OCI-LY1 (cell line): ENCODE results near the gene LAPTM5.

Source experiments
- H2AFZ ChIP-seq: fragments of 200-600 bp; sonication (generic), shearing (Covaris generic); 2 replicates; pipeline ENCODE4 v1.6.0; 2014; ENCODE audit warnings: antibody characterized with exemption, mild to moderate bottlenecking, low read length
- H3F3A ChIP-seq: fragments of 200-600 bp; sonication (generic), shearing (Covaris generic); 2 replicates; pipeline ENCODE4 v1.6.0; 2014; ENCODE audit warnings: mild to moderate bottlenecking, antibody characterized with exemption, low read length, moderate library complexity; ENCODE audit not compliant: insufficient read depth
- H3K27ac ChIP-seq: fragments of 200-600 bp; sonication (generic); 2 replicates; pipeline ENCODE4 v1.5.1; 2014; ENCODE audit warnings: low read length, mixed run types, mild to moderate bottlenecking, low read depth; ENCODE audit not compliant: poor library complexity, severe bottlenecking
- H3K27me3 ChIP-seq: fragments of 200-600 bp; sonication (generic); 2 replicates; pipeline ENCODE4 v1.6.0; 2014; ENCODE audit warnings: antibody characterized with exemption, mild to moderate bottlenecking, low read length, moderate library complexity; ENCODE audit not compliant: insufficient read depth
- H3K36me3 ChIP-seq: fragments of 200-600 bp; sonication (generic); 2 replicates; pipeline ENCODE4 v1.6.1; 2014; ENCODE audit warnings: mild to moderate bottlenecking, antibody characterized with exemption, low read length, moderate library complexity, mixed read lengths; ENCODE audit not compliant: insufficient read depth
- H3K4me1 ChIP-seq: fragments of 200-600 bp; sonication (generic); 2 replicates; pipeline ENCODE4 v1.5.1; 2014; ENCODE audit warnings: mild to moderate bottlenecking, low read length, moderate library complexity; ENCODE audit not compliant: insufficient read depth, severe bottlenecking
- H3K4me2 ChIP-seq: fragments of 200-600 bp; sonication (generic), shearing (Covaris generic); 2 replicates; pipeline ENCODE4 v1.6.1; 2014; ENCODE audit warnings: low read length
- H3K4me3 ChIP-seq: fragments of 200-600 bp; sonication (generic); 2 replicates; pipeline ENCODE4 v1.5.1; 2014; ENCODE audit warnings: low read length, low read depth, mild to moderate bottlenecking, mixed read lengths; ENCODE audit not compliant: poor library complexity, severe bottlenecking
- H3K79me2 ChIP-seq: fragments of 200-600 bp; shearing (Covaris generic); 2 replicates; pipeline ENCODE4 v1.6.1; 2016; ENCODE audit warnings: mixed run types, low read length, mixed read lengths; ENCODE audit not compliant: insufficient read depth
- H3K9ac ChIP-seq: fragments of 200-600 bp; sonication (generic), shearing (Covaris generic); 2 replicates; pipeline ENCODE4 v1.6.1; 2014; ENCODE audit warnings: mild to moderate bottlenecking, low read length, mixed read lengths
- H3K9me2 ChIP-seq: fragments of 200-600 bp; sonication (generic), shearing (Covaris generic); 2 replicates; pipeline ENCODE4 v1.6.1; 2014; ENCODE audit warnings: low read depth, mild to moderate bottlenecking, low read length, mixed read lengths
- H3K9me3 ChIP-seq: fragments of 200-600 bp; shearing (Covaris generic); 2 replicates; pipeline ENCODE4 v1.6.1; 2014; ENCODE audit warnings: low read length, mixed read lengths
- H4K20me1 ChIP-seq: fragments of 200-600 bp; sonication (generic), shearing (Covaris generic); 2 replicates; pipeline ENCODE4 v1.6.0; 2016; ENCODE audit warnings: mild to moderate bottlenecking, low read length; ENCODE audit not compliant: insufficient read depth
- EZH2 ChIP-seq: fragments of 200-600 bp; sonication (generic), shearing (Covaris generic); IDR thresholded peaks from 2 replicates; pipeline ENCODE4 v1.8.0; 2017; ENCODE audit warnings: borderline replicate concordance, mixed run types, mild to moderate bottlenecking, antibody characterized with exemption, low read length, moderate library complexity, mixed read lengths
- TF ChIP-seq, protein P1 (sequence below): fragments of 200-600 bp; sonication (generic), shearing (Covaris generic); IDR thresholded peaks from 2 replicates; pipeline ENCODE4 v1.5.1; 2017; ENCODE audit warnings: mild to moderate bottlenecking, antibody characterized with exemption, low read length, moderate library complexity, mixed read lengths

Gene LAPTM5

GRCh38 chr1:30740251-30741238, 17.0 kb downstream of the LAPTM5 start:
- Histone ChIP-seq H3K79me2 (no peaks in the 10 kb centered on the region), H2AFZ (no peak overlapping the region), H3K36me3 (peaks cover 39% of the 10 kb centered on the region), H3K4me2 (no peak overlapping the region), H3K27me3 (no peaks in the 10 kb centered on the region), H3K9ac (no peak overlapping the region), H3K4me1 (peaks cover 16% of the 10 kb centered on the region), H3K27ac (no peak overlapping the region), H3K4me3 (no peak overlapping the region), H3F3A (no peaks in the 10 kb centered on the region), H3K9me3 (no peaks in the 10 kb centered on the region), H4K20me1 (no peaks in the 10 kb centered on the region), H3K9me2 (no peaks in the 10 kb centered on the region)
- no peak for TF ChIP-seq EZH2
- TF ChIP-seq, protein P1, sequence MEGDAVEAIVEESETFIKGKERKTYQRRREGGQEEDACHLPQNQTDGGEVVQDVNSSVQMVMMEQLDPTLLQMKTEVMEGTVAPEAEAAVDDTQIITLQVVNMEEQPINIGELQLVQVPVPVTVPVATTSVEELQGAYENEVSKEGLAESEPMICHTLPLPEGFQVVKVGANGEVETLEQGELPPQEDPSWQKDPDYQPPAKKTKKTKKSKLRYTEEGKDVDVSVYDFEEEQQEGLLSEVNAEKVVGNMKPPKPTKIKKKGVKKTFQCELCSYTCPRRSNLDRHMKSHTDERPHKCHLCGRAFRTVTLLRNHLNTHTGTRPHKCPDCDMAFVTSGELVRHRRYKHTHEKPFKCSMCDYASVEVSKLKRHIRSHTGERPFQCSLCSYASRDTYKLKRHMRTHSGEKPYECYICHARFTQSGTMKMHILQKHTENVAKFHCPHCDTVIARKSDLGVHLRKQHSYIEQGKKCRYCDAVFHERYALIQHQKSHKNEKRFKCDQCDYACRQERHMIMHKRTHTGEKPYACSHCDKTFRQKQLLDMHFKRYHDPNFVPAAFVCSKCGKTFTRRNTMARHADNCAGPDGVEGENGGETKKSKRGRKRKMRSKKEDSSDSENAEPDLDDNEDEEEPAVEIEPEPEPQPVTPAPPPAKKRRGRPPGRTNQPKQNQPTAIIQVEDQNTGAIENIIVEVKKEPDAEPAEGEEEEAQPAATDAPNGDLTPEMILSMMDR: no peak

- no peak overlapping the region for H3K4me3 ChIP-seq
- peaks cover 12% of the 10 kb centered on the region for H3K4me1 ChIP-seq
- peaks cover 44% of the 10 kb centered on the region for H3K36me3 ChIP-seq
- H3F3A ChIP-seq: no peaks in the 10 kb centered on the region
- H3K9ac ChIP-seq: no peak overlapping the region
- H3K9me2 ChIP-seq: no peaks in the 10 kb centered on the region
- no peaks in the 10 kb centered on the region for H4K20me1 ChIP-seq
- no peak overlapping the region for H2AFZ ChIP-seq
- H3K4me2 ChIP-seq: no peak overlapping the region
- TF ChIP-seq, protein P1: no peak
- TF ChIP-seq EZH2: no peak
- H3K27me3 ChIP-seq: no peaks in the 10 kb centered on the region
- H3K79me2 ChIP-seq: no peaks in the 10 kb centered on the region
- no peak overlapping the region for H3K27ac ChIP-seq
- no peaks in the 10 kb centered on the region for H3K9me3 ChIP-seq
These were observed 18.0 kb downstream of the LAPTM5 start for GRCh38 chr1:30739601-30740000.

DNA sequence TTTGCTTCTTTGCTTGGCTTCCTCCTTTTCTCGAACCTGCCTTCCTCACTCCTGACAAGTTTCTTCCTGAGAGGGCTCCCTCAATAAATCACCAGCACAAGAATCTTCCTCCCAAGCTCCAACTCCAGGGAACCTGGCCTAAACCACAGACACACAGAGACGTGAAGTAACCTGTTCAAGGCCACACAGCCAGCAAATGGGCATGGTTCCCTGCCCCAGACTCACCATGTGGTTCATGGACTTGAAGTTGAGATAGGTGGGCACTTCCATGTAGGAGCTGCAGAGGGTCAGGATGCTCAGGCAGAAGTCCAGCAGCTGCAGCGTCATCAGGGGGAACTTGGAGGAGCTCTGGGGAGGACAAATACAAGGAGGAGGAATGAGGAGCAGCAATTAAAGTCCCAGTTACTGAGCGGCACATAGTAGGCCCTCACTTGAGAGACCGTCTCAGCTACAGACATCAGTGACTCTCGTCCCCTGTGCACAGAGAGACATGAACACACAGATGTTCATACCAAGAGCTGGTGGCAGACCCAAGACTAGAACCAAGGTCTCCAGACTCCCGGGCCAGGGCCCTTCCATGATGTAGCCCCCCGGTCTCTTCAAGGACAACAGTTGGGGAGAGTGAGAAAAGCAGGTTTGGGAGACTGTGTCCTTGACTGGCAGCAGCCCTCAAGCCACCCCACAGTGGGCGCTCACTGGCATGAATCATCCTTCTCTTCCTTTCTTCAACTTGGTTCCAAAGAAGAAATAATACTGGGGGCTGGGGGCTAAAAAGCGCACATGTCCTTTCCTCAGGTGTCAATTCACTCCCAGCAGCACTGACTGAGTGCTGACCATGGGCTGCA, 18.6 kb downstream of the LAPTM5 start:
- Histone ChIP-seq H3K4me3 (no peak overlapping the region), H3K27me3 (no peaks in the 10 kb centered on the region), H2AFZ (no peak overlapping the region), H3K4me1 (peaks cover 6% of the 10 kb centered on the region), H3K9me3 (no peaks in the 10 kb centered on the region), H3F3A (no peaks in the 10 kb centered on the region), H3K36me3 (peaks cover 44% of the 10 kb centered on the region), H3K4me2 (no peak overlapping the region), H4K20me1 (no peaks in the 10 kb centered on the region), H3K9ac (no peak overlapping the region), H3K79me2 (no peaks in the 10 kb centered on the region), H3K27ac (no peak overlapping the region), H3K9me2 (no peaks in the 10 kb centered on the region)
- TF ChIP-seq, protein P1: no peak
- no peak for TF ChIP-seq EZH2
